HG03571 (cell line): Measurements from ENCODE around the gene SUN2.
A peak's percentile ranks its signal among the peaks of the same experiment; 100 is the strongest.

Experiments used
- ATAC-seq: cut with Tn5 transposase; IDR thresholded peaks from one replicate; pipeline ENCODE4 v1.9.1; 2021; ENCODE audit not compliant: unreplicated experiment

SUN2 gene

GRCh38 chr22:38717244-38717643, 38.6 kb downstream of the SUN2 start:
- ATAC-seq = no peak

- ATAC-seq = no peak
These were observed 39.0 kb downstream of the SUN2 start for GRCh38 chr22:38716826-38717225.

GRCh38 chr22:38716271-38716670, 39.5 kb downstream of the SUN2 start:
- ATAC-seq = no peak

GRCh38 chr22:38715852-38716251, 39.9 kb downstream of the SUN2 start:
- no peak for ATAC-seq

DNA sequence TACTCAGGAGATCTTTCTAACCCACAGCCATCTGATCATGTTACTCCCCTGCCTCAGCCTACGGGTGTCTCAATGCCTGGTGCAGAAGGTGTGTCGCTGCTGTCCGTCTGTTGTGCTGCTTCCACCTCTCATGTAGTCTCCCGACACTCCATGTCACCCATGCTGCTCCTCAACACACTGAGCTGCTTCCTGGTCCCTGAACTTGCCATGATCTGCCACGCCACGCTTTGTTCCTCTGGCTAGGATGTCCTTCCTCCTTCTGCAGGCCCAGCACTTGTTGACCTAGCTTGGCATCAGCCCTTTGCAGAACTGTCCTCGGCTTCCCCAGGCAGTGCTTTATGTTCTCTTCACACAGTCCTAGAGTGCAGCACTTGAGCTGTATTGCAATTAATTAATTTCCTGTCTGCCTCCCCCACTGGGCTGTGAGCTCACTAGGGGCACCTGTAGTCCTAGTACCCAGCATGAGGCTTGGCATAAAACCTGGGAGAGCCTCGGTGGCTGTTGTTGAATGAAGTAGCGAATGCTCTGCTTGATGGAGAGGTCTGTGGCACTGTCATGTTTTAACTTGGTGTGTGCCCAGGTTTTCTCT, 40.5 kb downstream of the SUN2 start:
- ATAC-seq = no peak

GRCh38 chr22:38713921-38714320, 41.9 kb downstream of the SUN2 start:
- ATAC-seq = no peak

DNA sequence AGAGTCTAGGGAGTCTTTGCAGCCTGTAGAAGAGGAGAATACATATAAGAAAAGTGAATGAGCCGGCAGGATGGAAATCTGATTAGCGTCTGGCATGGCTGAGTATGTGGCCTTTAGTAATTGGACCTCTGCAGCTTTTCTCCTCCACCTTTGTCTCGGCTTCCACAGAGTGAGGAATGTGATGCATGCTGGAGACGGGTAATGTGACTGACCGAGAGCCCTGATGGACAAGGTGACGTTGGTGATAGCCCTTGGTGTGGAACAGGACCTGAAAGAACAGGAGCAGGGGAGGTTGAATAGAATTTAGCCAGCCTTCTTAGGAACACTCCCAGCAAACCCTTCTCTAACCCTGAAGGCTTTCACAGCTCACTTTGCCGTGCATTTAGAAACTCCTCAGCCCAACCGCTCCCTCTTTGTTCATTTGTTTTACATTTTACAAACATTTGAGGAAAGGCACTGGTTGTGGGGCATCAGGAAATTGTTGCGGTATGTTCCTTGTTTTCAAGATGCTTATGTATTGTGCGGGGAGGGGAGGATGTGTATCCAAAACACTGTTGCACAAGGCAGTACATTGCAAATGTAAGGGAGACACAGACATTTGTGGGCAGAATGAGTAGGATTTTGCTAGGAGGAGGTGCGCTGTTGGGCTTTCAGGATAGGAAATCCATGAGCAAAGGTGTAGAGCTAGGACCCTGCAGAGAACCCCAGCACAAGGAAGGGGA, 43.2 kb downstream of the SUN2 start:
- ATAC-seq = no peak

- no peak for ATAC-seq
These were observed 44.9 kb downstream of the SUN2 start for GRCh38 chr22:38710866-38711265.

GRCh38 chr22:38710351-38710750, 45.4 kb downstream of the SUN2 start:
- no peak for ATAC-seq

GRCh38 chr22:38709306-38709705, 46.5 kb downstream of the SUN2 start:
- no peak for ATAC-seq

GRCh38 chr22:38707984-38708383, 47.8 kb downstream of the SUN2 start:
- ATAC-seq = no peak

- ATAC-seq = no peak
These were observed 48.5 kb downstream of the SUN2 start for GRCh38 chr22:38707346-38707745.

DNA sequence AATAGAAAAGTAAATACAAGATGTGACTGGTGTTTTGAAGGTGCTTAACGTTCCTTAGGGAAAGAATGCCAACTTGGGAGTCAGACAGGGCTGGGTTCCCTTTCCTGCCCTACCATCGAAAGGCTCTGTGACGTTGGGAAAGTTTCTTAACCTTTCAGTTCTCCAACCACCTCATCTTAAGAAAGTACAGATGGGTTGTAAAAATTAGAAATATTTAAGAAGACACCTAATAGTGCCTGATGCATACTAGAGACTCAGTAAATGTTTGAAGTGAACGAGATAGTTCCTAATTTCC, 49.0 kb downstream of the SUN2 start:
- ATAC-seq = no peak

DNA sequence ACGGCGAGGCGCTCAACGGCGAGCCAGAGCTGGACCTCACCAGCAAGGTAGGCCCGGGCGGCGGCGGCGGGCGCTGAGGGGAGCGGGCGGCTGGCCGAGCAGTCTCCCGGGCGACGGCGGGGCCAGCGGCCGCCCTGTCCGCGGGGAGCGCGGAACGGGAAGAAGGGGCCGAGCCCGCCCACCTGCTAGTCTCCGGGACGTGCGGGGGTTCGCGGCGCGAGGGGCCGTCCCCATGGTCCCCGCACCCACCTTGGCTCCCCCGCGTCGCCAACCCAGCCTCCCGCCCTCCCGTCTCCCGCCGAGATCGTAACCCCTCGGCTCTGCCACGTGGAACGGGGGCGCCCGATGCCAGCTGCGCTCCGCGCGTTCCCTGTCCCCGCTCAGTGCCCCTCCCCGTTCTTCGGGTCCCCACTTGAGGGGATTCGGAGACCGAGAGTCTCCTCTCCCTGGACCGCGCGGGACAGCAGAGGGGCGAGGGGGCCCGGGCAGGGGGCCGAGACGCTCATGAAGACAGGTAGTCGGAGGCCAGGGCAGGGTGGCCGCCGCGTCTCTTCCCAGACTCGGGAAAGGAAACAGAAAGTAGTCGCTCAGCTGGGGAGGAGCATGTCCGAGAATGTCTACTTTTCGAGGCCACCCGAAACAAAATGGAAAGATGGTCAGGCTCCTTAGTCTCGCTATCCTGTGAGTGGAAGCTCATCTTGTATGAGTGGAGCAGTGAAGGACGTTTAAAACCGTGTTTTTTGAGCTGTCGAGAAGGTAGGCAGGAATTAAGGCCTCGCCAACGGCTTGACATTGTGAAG, 49.5 kb downstream of the SUN2 start:
- ATAC-seq = peak; percentile 2

DNA sequence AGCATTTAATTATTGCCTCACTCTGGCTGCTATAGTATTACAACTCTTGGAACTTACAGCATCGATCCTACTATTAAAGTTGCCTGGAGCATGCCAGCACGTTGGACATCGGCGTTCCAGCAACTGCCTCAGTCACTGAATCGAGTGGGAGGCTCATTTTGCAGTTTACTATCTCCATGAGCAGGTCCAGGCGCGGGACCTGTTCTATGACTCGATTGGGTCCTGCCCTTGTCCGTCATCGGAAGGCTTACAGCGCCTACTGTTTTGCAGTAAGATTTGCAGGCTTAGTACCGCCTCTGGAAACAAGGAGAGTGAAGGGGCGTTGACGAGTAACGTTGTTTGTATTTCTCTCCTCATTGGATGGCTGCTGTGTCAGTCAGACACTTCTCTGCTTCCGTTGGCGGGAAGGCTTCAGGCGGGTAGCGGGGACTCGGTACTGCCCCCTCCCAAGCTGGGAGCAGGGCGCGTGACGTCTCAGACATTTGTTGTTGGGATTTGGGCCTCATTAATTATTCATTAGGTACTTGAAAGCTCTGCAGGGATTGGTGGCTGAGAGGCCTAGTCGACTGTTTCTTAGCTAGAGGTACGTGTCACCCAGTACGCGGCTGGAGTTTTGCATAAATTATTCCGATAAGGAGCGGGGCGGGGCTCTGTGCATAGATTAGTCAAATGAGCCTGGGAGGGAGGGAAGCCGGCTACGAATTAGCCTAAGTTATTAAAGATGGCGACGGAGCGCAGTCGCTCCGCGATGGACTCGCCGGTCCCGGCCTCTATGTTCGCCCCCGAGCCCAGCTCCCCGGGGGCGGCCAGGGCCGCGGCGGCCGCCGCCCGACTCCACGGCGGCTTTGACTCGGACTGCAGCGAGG, 50.3 kb downstream of the SUN2 start, which contains the start of gene GTPBP1:
Gene GTPBP1, plus strand, starts transcription at position 710 of the 866 bp plus-strand sequence. Its CDS starts 12 bp downstream, at position 722.
- ATAC-seq = peak; percentile 66

- no peak for ATAC-seq
These were observed 51.1 kb downstream of the SUN2 start for GRCh38 chr22:38704654-38705234.

DNA sequence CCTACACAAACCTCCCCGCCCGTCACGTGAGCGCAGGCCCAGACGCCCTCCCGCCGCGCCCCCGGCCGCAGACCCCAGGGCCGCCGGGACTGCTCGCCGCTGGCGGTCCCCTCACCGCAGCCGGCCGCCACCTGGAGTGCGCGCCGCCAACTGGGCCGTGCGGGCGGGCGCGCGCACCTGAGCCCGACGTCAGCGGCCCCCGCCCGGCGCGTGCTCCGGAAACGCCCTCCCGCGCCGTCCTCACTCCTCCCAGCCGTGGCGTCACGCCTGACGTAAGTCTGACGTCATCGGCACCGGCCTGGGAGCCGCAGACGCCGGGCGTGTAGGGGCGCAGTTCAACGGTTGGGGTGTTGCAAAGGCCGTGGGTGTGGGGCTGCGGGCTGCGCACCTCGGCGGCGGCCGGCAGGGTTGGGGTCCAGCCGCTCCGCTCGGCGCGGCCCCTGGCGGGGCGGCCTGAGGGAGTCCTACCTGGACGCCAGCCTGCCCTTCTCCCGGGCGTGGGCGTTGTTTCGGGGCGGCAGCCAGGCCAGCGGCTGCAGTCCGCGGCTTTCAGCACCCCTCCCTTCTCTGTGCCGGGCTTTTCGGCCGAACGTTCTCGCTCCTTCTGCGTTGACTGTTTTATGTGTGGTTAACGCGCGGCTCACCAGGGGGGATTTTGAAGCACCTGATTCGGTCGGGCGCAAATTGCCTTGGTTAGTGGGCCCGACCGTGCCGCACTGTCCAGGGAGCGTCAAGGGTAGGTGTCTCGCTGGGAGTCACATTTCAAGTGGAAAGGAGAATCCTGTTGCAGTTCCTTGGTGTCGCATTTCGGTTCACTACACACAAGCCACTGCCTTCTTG, 54.8 kb downstream of the SUN2 start, which contains the start of gene JOSD1:
Gene JOSD1, minus strand, starts transcription at position 155 of the 840 bp plus-strand sequence. CDS start 956 bp downstream, outside the sequence.
- peak; percentile 31 for ATAC-seq

DNA sequence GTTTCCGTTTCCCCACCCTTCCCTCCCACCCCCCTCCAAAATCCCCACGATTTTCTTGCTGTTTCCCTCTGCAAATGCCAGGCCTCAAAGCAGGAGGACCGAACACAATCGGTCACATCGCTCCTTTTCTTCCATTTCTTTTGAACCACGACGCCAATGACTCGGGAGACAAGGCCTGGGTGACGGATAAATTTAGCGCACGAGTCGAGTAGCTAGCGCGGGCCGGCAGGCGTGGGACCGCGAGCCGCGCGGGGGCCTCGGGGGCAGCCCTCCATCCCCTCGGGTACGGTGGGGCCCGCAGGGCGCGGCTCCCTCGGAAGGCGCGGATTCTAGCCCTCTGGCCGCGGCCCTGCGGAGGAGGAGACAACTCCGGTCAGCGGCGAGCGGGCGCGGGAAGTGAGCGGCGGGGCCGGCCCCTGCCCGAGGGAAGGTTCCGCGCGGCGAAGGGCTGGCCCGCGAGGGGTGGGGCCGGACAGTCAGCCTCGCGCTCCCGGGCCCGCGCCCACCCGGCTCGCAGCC, 55.5 kb downstream of the SUN2 start:
- no peak for ATAC-seq

- ATAC-seq = no peak
These were observed 56.0 kb downstream of the SUN2 start for GRCh38 chr22:38699784-38700183.

- ATAC-seq = no peak
These were observed 56.7 kb downstream of the SUN2 start for GRCh38 chr22:38699143-38699542.
